Activated T-cell treated with anti-CD3 and anti-CD28 coated beads, Interleukin-2, amount 50 U/mL, for 4 hours (primary cell): ENCODE results near the gene ZBTB2. TPM values are rescaled to one million over a fixed set of nuclear protein-coding genes. Genes with fewer than 3 reads are reported as not detected.
"Not testable (repeated sequence)": the region's sequence is repeated elsewhere in the genome, so short reads cannot be mapped to it uniquely, and the experiment has no call there.

ENCODE experiments used
- ATAC-seq, 2 donors: fragments of 200-7000 bp; cut with Tn5 transposase; one replicate each; pipeline ENCODE4 v1.10.0; 2021
- DNase-seq: peaks from one replicate; pipeline ENCODE4 v3.0.0-alpha.2; 2020
- H3K27me3 Mint-ChIP-seq: one replicate; pipeline ENCODE4 v1.8.0; 2021; ENCODE audit warnings: low read depth, mixed read lengths
- H3K36me3 Mint-ChIP-seq: one replicate; pipeline ENCODE4 v1.8.0; 2022; ENCODE audit warnings: mixed read lengths; ENCODE audit not compliant: insufficient read depth
- H3K4me1 Mint-ChIP-seq: one replicate; pipeline ENCODE4 v1.8.0; 2021; ENCODE audit warnings: low read depth, mixed read lengths
- H3K4me3 Mint-ChIP-seq: one replicate; pipeline ENCODE4 v1.8.0; 2021; ENCODE audit warnings: mild to moderate bottlenecking, moderate library complexity, mixed read lengths
- H3K9me3 Mint-ChIP-seq: one replicate; pipeline ENCODE4 v1.8.0; 2021; ENCODE audit warnings: mixed read lengths
- total RNA-seq, 3 donors: library from RNA; stranded (reverse); gene quantifications; one replicate each; pipeline ENCODE4 v1.2.1, GENCODE V29; 2021

The ZBTB2 gene
- total RNA-seq, 3 donors from 2014 or later, result 18.5 to 21.7 (median 19.5) TPM

- H3K27me3 Mint-ChIP-seq, result peaks cover 2% of the 10 kb centered on the region
- DNase-seq, result no peak
- H3K4me1 Mint-ChIP-seq, result no peaks in the 10 kb centered on the region
- ATAC-seq, result no peak
- H3K36me3 Mint-ChIP-seq, result no peaks in the 10 kb centered on the region
- H3K4me3 Mint-ChIP-seq, result no peak overlapping the region
- no peaks in the 10 kb centered on the region for H3K9me3 Mint-ChIP-seq
These were observed 41.6 kb downstream of the ZBTB2 start for GRCh38 chr6:151349651-151350270.

- not testable (repeated sequence) for DNase-seq, H3K9me3 Mint-ChIP-seq, H3K36me3 Mint-ChIP-seq, ATAC-seq, H3K4me3 Mint-ChIP-seq, H3K4me1 Mint-ChIP-seq, H3K27me3 Mint-ChIP-seq
These were observed 48.6 kb downstream of the ZBTB2 start for GRCh38 chr6:151342750-151343149.

DNA sequence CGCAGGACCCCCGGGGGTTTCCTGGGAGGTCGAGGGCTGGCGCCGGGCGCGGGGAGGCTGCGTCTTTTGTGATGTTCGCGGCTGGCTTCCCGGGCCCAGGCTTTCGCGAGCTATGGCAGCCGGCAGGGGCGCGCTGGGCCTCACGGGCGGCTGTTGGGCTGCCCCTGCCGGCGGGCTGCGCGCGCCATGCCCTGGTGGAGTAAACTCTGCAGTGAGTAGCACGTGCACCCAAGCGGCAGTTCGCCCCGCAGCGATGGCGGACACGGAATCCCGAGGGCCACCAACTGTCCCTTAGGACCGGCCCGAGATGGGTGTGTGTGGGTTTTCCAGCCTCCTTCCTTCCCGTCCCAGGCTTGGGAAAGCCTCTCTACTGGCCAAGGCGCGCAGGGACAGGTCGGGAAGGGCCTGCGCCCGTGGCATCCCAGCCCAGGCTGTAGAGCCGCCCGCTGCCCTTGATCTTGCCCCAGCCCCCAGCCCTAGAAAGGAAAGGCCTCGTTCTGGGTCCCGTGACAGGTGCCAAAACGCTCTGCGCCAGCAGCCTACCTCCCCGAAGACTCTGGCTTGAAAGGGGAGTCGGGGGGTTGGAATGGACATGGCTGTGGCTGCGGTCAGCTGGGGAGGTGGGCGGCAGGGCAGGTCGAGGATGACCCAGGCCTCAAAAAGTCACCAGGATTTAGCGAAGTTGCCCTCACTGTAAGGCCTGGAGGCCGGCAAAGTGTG is 49.7 kb downstream of the ZBTB2 start:
- H3K4me1 Mint-ChIP-seq, result no peaks in the 10 kb centered on the region
- no peaks in the 10 kb centered on the region for H3K36me3 Mint-ChIP-seq
- DNase-seq (no peak), ATAC-seq (no peak)
- no peaks in the 10 kb centered on the region for H3K9me3 Mint-ChIP-seq
- no peaks in the 10 kb centered on the region for H3K27me3 Mint-ChIP-seq
- H3K4me3 Mint-ChIP-seq, result no peak overlapping the region

DNA sequence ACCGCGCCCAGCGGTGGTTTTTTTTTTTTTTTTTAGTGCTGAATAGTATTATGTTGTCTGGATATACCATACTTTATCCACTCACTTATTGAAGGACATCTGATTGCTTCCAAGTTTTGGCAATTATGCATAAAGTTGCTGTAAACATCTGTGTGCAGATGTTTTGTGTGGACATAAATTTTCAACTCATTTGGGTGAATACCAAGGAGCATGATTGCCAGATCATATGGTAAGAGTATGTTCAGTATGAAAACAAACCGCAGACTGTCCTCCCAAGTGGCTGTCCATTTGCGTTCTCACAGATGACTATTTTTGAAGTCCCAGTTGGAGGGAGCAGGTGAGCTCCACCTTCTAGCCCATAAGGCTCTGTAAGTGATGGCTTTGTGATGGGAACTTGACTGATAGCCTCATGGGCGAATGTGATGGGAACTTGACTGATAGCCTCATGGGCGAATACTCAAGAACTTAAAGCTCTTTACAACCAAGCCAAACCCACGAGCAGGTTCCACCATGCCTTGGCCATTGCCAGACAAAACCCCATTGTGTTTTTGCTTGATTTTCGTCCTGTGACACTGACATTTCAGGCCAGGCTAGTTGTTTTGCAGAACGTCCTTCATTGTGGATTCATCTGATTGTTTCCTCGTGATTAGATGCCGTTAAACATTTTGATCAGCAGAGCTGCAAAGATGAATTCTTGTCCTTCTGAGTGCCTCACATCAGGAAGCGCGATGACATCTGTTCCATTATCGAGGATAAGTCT is 51.0 kb downstream of the ZBTB2 start:
- Mint-ChIP-seq H3K9me3 (no peaks in the 10 kb centered on the region), H3K36me3 (no peaks in the 10 kb centered on the region), H3K4me1 (no peaks in the 10 kb centered on the region), H3K4me3 (no peak overlapping the region), H3K27me3 (no peaks in the 10 kb centered on the region)
- ATAC-seq, result no peak
- no peak for DNase-seq

DNA sequence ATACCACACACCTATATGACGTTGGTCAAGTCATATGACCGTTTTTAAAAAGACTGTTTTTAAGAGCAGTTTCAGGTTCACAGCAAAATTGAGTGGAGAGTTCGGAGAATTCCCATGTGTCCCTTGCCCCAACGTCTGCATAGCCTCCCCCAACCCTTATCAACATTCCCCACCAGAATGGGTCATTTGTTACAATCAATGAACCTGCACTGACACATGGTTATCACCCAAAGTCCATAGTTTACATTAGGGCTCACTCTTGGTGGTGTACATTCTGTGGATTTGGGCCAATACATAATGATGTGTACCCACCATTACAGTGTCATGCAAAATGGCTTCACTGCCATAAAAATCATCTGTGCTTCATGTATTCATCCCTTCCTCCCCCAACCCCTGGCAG is 52.0 kb downstream of the ZBTB2 start:
- H3K27me3 Mint-ChIP-seq, result no peaks in the 10 kb centered on the region
- ATAC-seq (no peak), DNase-seq (no peak)
- H3K4me1 Mint-ChIP-seq, result no peaks in the 10 kb centered on the region
- H3K9me3 Mint-ChIP-seq, result no peaks in the 10 kb centered on the region
- no peak overlapping the region for H3K4me3 Mint-ChIP-seq
- H3K36me3 Mint-ChIP-seq, result no peaks in the 10 kb centered on the region

GRCh38 chr6:151338651-151339200 is 52.6 kb downstream of the ZBTB2 start:
- DNase-seq, result no peak
- Mint-ChIP-seq H3K9me3 (no peaks in the 10 kb centered on the region), H3K4me3 (no peak overlapping the region), H3K27me3 (no peaks in the 10 kb centered on the region), H3K36me3 (no peaks in the 10 kb centered on the region), H3K4me1 (no peaks in the 10 kb centered on the region)
- ATAC-seq, result no peak

- DNase-seq, result no peak
- H3K9me3 Mint-ChIP-seq, result no peaks in the 10 kb centered on the region
- H3K27me3 Mint-ChIP-seq, result no peaks in the 10 kb centered on the region
- no peak overlapping the region for H3K4me3 Mint-ChIP-seq
- no peak for ATAC-seq
- no peaks in the 10 kb centered on the region for H3K4me1 Mint-ChIP-seq
- H3K36me3 Mint-ChIP-seq, result no peaks in the 10 kb centered on the region
These were observed 55.4 kb downstream of the ZBTB2 start for GRCh38 chr6:151335930-151336329.

DNA sequence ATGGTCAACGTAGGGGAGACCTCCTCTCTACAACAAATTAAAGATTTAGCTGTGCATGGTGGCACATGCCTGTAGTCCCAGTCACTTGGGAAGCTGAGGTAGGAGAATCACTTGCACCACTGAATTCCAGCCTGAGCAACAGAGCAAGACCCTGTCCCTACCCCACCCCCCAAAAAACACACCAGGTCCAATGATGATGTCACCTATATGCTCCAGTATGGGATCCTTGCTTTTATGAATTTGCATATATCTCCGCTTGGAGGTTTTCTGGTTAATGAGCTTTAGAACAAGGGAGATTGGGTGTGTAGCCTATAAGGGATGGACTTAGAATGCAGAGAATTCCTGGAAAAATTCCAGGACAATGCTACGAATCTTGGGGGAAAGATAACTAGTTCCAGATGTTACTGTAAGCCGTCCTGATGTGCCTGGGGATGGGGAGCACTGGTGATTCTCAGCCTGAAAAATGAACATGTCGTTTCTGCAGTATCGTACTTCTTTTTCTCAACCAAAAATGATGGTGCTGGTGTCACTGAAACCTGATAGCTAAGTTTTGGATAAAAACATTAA is 61.1 kb downstream of the ZBTB2 start:
- Mint-ChIP-seq H3K27me3 (peaks cover 21% of the 10 kb centered on the region), H3K9me3 (no peaks in the 10 kb centered on the region), H3K36me3 (no peaks in the 10 kb centered on the region), H3K4me1 (peaks cover 6% of the 10 kb centered on the region), H3K4me3 (no peak overlapping the region)
- no peak for ATAC-seq
- DNase-seq, result no peak

DNA sequence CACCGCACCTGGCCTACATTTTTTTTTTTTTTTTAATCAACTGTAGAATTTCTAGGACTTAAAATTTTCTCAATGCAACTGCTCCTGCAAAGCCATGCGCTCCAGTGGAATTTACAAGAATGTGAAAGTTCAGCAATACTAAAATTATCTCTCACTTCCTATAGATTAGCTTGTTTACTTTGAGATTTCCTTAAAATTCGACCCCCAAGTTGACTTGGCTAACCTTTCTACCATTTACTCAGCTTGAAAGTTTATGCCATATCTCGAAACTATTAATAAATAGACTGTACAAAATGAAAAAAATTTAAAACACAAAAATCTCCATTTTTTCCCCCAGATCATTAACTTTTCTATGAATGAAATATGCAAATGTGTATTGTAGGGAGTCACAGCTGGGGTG is 64.3 kb downstream of the ZBTB2 start:
- H3K4me3 Mint-ChIP-seq, result no peak overlapping the region
- H3K4me1 Mint-ChIP-seq, result peaks cover 16% of the 10 kb centered on the region
- H3K9me3 Mint-ChIP-seq, result no peaks in the 10 kb centered on the region
- DNase-seq (no peak), ATAC-seq (no peak)
- peaks cover 35% of the 10 kb centered on the region for H3K27me3 Mint-ChIP-seq
- H3K36me3 Mint-ChIP-seq, result no peaks in the 10 kb centered on the region

DNA sequence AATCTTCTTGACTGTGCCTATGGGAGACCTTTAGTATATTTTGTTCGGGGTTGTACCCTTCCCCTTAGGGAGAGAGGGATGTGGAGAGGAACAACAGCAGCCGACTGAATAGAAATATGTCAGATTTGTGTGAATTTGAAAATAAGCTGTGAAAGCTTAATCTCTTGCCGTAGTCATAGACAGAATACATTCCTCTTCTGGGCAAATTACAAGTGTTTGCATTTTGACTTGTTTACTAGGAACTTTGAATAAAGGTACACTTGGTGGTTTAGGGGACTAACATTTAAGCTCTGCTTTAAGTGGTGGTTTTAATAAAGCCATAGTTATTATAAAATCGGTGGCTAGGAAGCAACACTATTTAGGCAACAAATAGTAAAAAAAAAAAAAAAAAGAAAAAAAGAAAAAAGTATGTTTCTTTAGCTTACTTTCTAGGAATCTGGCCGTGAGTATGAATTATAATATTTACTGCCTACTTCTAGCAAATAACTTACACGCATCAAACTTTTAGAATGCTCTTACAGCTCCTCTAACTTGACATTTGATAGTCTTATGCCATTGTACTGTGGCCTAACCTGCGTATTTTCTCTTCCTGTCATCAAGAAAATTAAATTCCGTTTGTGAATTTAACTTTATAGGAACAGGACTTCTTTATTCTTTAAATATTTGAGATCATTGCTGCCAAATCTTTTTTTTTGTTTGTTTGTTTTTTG is 65.1 kb downstream of the ZBTB2 start:
- no peak for DNase-seq
- Mint-ChIP-seq H3K9me3 (no peaks in the 10 kb centered on the region), H3K4me1 (peaks cover 16% of the 10 kb centered on the region), H3K27me3 (peaks cover 35% of the 10 kb centered on the region), H3K36me3 (no peaks in the 10 kb centered on the region), H3K4me3 (peak overlapping the region; percentile 70)
- no peak for ATAC-seq

DNA sequence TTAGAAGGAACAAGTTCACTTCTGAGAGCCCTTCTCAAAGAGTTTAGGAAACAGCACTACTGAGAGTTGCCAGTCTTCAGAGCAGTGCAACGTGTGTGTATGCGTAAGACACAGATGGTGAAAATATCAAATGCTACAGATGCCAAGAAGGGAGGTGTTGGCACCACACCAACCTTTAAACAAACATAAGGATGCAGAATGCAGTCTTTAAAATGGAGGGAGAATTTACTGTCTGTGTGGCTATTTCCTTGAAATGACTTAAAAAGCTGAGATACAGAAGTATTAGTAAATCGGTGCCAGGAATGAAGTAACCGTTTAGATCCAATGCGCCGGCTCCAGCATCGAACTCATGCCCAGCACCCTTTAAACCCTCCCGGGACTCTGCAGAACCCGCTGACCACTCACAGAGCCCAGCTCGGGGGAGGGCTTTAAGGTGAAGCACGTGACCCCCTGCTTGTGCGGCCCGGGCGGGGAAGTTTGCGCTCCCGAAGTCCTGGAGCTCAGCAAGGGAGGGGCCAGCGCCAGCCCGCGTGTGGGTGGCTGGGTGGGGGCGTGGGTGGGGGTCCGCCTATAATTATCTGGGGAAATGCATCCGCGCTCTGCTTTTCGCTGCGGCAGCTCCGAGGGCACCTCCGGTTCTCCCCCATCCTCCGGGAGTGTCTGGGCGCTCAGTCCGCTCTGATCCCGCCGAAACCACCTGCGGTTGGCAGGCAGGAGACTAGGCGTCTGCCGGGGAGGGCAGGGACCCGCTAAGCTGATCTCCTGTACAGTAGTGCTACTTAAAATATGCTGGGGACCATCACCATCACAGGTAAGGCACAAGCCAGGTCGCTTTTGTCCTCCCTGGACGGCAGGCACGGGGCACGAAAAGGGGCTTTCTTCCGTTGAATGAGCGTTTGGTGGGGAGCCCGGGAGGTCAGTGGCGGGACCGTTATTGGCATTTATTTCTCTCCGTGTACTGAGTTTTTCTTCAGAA is 66.0 kb downstream of the ZBTB2 start:
- no peaks in the 10 kb centered on the region for H3K9me3 Mint-ChIP-seq
- peaks cover 35% of the 10 kb centered on the region for H3K27me3 Mint-ChIP-seq
- H3K36me3 Mint-ChIP-seq, result no peaks in the 10 kb centered on the region
- DNase-seq, result peak; percentile 7
- peaks cover 16% of the 10 kb centered on the region for H3K4me1 Mint-ChIP-seq
- peak overlapping the region; percentile 70 for H3K4me3 Mint-ChIP-seq
- ATAC-seq, result peak; percentile 52 to 64

DNA sequence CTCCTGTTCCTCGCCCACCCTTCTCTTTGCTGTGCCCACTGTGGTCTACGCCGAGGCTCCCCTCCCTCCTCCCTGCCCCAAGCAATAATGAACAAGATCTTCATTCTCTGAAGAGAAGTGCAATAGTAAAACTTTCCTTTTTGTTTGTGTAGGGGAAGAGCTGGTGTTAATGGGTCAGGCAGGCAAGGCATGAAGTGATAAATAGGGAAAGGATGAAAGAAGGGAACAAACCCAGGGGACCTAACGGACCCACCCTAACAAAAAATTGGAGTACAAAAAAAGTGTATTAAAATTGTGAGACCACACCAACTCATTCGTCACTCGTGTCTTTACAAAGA is 66.9 kb downstream of the ZBTB2 start:
- H3K27me3 Mint-ChIP-seq, result peaks cover 34% of the 10 kb centered on the region
- no peak for ATAC-seq
- H3K4me1 Mint-ChIP-seq, result peaks cover 16% of the 10 kb centered on the region
- no peaks in the 10 kb centered on the region for H3K36me3 Mint-ChIP-seq
- H3K4me3 Mint-ChIP-seq, result peak overlapping the region; percentile 31
- no peak for DNase-seq
- H3K9me3 Mint-ChIP-seq, result no peaks in the 10 kb centered on the region

DNA sequence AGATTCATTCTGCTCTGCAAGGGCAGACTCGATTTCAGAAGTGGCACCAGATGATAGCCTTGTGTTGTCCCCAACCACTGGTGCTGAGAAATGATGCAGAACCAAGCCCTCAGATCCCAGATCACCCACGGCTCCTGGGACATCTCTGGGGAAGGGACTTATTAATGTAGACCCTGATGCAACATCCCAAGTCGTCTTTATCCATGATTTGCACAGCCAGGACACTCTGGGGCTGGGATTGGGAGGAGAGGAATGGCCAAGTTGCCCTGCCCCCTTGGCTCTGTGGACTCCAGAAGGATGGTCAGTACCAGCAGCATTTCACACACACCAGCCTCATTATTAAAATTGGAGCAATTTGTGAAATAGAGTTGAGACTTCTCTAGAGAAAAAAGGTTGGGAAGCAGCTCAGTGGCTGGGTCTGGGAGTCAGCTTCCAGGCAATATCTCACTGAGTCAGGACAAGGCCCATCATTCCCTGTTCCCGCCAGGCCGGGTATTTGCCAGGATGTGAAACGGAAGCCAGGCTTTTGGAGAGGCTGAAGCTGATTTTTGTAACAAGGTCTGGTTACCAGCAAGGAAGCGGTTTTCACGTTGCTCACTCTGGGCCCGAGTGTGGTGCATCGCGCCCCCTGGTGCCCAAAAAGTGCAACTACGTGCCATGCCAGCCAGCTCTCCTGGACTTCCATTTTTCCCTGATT is 67.4 kb downstream of the ZBTB2 start:
- Mint-ChIP-seq H3K9me3 (no peaks in the 10 kb centered on the region), H3K36me3 (no peaks in the 10 kb centered on the region), H3K4me3 (peak overlapping the region; percentile 31), H3K27me3 (peaks cover 34% of the 10 kb centered on the region), H3K4me1 (peaks cover 16% of the 10 kb centered on the region)
- DNase-seq (peak; percentile 64), ATAC-seq (peak; percentile 64 to 71)
